Endodermal cell (in vitro differentiated cells): ENCODE results near the gene PIERCE2. TPM values are rescaled to one million over a fixed set of nuclear protein-coding genes. Genes with fewer than 3 reads are reported as not detected.

ENCODE experiments used
- DNase-seq: peaks from one replicate; pipeline ENCODE4 v3.0.0-alpha.2; 2017
- H3K27ac ChIP-seq: 2 replicates; pipeline ENCODE4 v1.5.1; 2013; ENCODE audit warnings: mild to moderate bottlenecking, low read depth, low read length, moderate library complexity
- H3K27me3 ChIP-seq: 2 replicates; pipeline ENCODE4 v1.6.1; 2013; ENCODE audit warnings: mild to moderate bottlenecking, low read length, moderate library complexity; ENCODE audit not compliant: insufficient read depth, control insufficient read depth, poor library complexity, severe bottlenecking
- H3K36me3 ChIP-seq: 2 replicates; pipeline ENCODE4 v1.7.0; 2013; ENCODE audit warnings: mild to moderate bottlenecking, low read length, moderate library complexity; ENCODE audit not compliant: control insufficient read depth, insufficient read depth
- H3K4me1 ChIP-seq: one replicate; pipeline ENCODE4 v1.7.0; 2013; ENCODE audit warnings: low read length; ENCODE audit not compliant: control insufficient read depth, insufficient read depth
- H3K4me3 ChIP-seq: 2 replicates; pipeline ENCODE4 v1.5.1; 2013; ENCODE audit warnings: mild to moderate bottlenecking, low read length, moderate library complexity
- H3K9ac ChIP-seq: 2 replicates; pipeline ENCODE4 v1.6.1; 2013; ENCODE audit warnings: mild to moderate bottlenecking, low read length, moderate library complexity; ENCODE audit not compliant: poor library complexity, severe bottlenecking; ENCODE audit errors: extremely low read depth
- H3K9me3 ChIP-seq: 2 replicates; pipeline ENCODE4 v1.6.1; 2013; ENCODE audit warnings: mild to moderate bottlenecking, low read length, moderate library complexity; ENCODE audit not compliant: control insufficient read depth
- H3K27ac Mint-ChIP-seq: 2 replicates; pipeline ENCODE4 v1.8.0; 2020; ENCODE audit warnings: mixed read lengths
- H3K27me3 Mint-ChIP-seq: 2 replicates; pipeline ENCODE4 v1.8.0; 2021; ENCODE audit warnings: mild to moderate bottlenecking, mixed read lengths; ENCODE audit not compliant: insufficient read depth
- H3K36me3 Mint-ChIP-seq: 2 replicates; pipeline ENCODE4 v1.8.0; 2020; ENCODE audit warnings: low read depth, mixed read lengths
- H3K4me1 Mint-ChIP-seq: 2 replicates; pipeline ENCODE4 v1.8.0; 2020; ENCODE audit warnings: mixed read lengths
- H3K4me3 Mint-ChIP-seq: 2 replicates; pipeline ENCODE4 v1.8.0; 2020; ENCODE audit warnings: mild to moderate bottlenecking, moderate library complexity, mixed read lengths
- H3K9me3 Mint-ChIP-seq: 2 replicates; pipeline ENCODE4 v1.8.0; 2020; ENCODE audit warnings: mild to moderate bottlenecking, mixed read lengths
- CTCF ChIP-seq: fragments of 200-600 bp; sonication (generic); conservative IDR thresholded peaks from 2 replicates; pipeline ENCODE4 v1.5.0; 2021; ENCODE audit warnings: antibody characterized with exemption, mild to moderate bottlenecking
- WGBS, 2 experiments: methylation state at CpG; one replicate each; pipeline versions ENCODE4 v1.1.5 to v1.1.7; 2013; ENCODE audit warnings: missing lambda C conversion rate in 2 of 2, mixed read lengths in 1 of 2; ENCODE audit not compliant: insufficient coverage in 1 of 2, insufficient read length in 1 of 2; 5-methylcytosine and 5-hydroxymethylcytosine counted together
- long read RNA-seq, 4 experiments: library from polyadenylated mRNA in 2 of 4; library from RNA in 1 of 4; library from capped mRNA in 1 of 4; stranded (forward) in 3 of 4; unstranded in 1 of 4; transcript quantifications; one replicate each; pipeline ENCODE4 v2.0.0, GENCODE V29; 2020 to 2021; ENCODE audit warnings: inconsistent platforms in 1 of 4
- polyA plus RNA-seq, 2 experiments: library from polyadenylated mRNA; stranded (reverse); fragments of 50-300 nt; gene quantifications; one replicate each; pipeline ENCODE4 v1.2.3, GENCODE V29; 2013
- total RNA-seq, 2 donors: library from RNA; stranded (reverse); fragmentation: NEBNext Ultra II Directional in 1 of 2; extraction: Animal tissue kit (Norgen Biotek cat#: 25700) in 1 of 2; gene quantifications; 2 replicates in 1 of 2; 3 replicates in 1 of 2; pipeline ENCODE4 v1.2.1, GENCODE V29; 2021

PIERCE2 gene
- total RNA-seq, result 1 to 10 TPM; 3.2 to 3.6 TPM
- 6.6 TPM for polyA plus RNA-seq (2013, experiment 1 of 2)
- polyA plus RNA-seq (2013, experiment 2 of 2), result 8.7 TPM
- long read RNA-seq, experiment 1, partial matches to known transcripts, result 0 of 2 reads
- long read RNA-seq, experiment 1, other reads (novel, unspliced or antisense), result 0 of 2 reads
- long read RNA-seq, experiment 2, partial matches to known transcripts, result 0 of 3 reads
- long read RNA-seq, experiment 2, other reads (novel, unspliced or antisense), result 1 of 3 reads
- long read RNA-seq, experiment 3, partial matches to known transcripts, result 0 of 1 reads
- long read RNA-seq, experiment 3, other reads (novel, unspliced or antisense), result 0 of 1 reads
- long read RNA-seq, experiment 4, result 0 reads

DNA sequence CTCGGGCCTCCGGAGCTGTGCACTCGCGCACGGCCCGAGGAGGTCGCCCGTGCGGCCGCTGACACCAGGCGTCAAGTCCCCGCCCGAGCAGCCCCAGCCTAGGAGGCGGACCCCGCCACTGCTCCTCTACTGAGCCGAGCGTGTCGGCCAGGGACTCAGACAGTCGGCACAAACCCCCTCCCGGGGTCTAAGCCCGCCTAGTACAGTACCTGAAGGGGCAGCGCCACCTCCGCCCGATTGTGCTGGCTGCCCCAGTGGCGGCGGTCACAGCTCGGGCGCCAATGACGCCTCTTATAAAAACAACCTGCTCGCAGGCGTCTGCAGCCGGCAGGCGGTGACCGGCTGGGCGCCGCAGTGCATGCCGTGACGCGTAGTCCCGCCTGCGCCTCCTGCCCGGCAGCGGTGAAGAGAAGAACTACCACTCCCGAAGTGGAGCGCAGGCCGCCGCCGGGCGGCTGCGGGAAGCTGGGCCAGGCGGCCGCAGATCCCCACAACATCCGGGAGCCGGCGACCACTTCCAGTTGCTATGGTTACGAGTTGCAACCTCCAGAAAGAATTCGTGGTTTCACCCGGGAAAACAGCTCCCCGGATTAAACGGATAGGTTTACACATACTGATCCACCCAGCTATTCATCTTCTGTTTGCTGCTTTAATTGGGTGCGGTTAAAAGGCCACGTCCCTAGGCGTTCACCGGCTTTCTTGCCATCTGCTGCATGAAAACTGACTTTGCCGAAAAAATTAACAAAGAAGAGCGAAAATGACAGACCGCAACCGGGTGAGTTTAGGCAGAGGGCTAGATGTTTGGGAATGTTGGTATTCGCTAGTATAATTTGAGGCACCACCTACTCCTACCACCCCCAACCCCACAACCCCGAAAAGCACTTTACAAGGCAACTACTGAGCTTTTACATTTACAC, at the start of gene PIERCE2, which contains the start of gene CCPG1:
TSS of gene PIERCE2 (plus strand) at position 484 of the 917 bp plus-strand sequence. CDS start at position 758, 274 bp downstream.
TSS of gene CCPG1 (minus strand) at position 348 of the 917 bp plus-strand sequence. CDS start 18,935 bp downstream, outside the sequence.
- Mint-ChIP-seq H3K36me3 (no peaks in the 10 kb centered on the region), H3K9me3 (no peaks in the 10 kb centered on the region), H3K27me3 (no peaks in the 10 kb centered on the region), H3K4me3 (peak within 1 kb of the TSS; percentile 86), H3K4me1 (peaks cover 12% of the 10 kb centered on the region), H3K27ac (peak within 1 kb of the TSS; percentile 98)
- DNase-seq, result peak; percentile 98
- H3K4me1 ChIP-seq, result no peaks in the 10 kb centered on the region
- 0% methylated on average over 35 to 70 of the region's 70 CpGs for WGBS, 2 experiments
- no peaks in the 10 kb centered on the region for H3K27me3 ChIP-seq
- peak within 1 kb of the TSS; percentile 85 for H3K9ac ChIP-seq
- H3K4me3 ChIP-seq, result peak within 1 kb of the TSS; percentile 95
- no peaks in the 10 kb centered on the region for H3K36me3 ChIP-seq
- TF ChIP-seq CTCF, result peak; percentile 84
- peak within 1 kb of the TSS; percentile 91 for H3K27ac ChIP-seq
- H3K9me3 ChIP-seq, result no peaks in the 10 kb centered on the region

GRCh38 chr15:55360256-55360655, 48.0 kb upstream of the PIERCE2 start:
- no peak for TF ChIP-seq CTCF
- H3K36me3 ChIP-seq, result no peaks in the 10 kb centered on the region
- no peak overlapping the region for H3K27ac ChIP-seq
- H3K27me3 Mint-ChIP-seq, result no peaks in the 10 kb centered on the region
- H3K9me3 ChIP-seq, result no peaks in the 10 kb centered on the region
- H3K9ac ChIP-seq, result no peak overlapping the region
- no peaks in the 10 kb centered on the region for H3K4me1 ChIP-seq
- no peak overlapping the region for H3K27ac Mint-ChIP-seq
- no peak for DNase-seq
- peaks cover 11% of the 10 kb centered on the region for H3K4me1 Mint-ChIP-seq
- 89 to 93% methylated on average over 6 of the region's 6 CpGs for WGBS, 2 experiments
- peaks cover 9% of the 10 kb centered on the region for H3K36me3 Mint-ChIP-seq
- no peak overlapping the region for H3K4me3 ChIP-seq
- H3K9me3 Mint-ChIP-seq, result no peaks in the 10 kb centered on the region
- H3K4me3 Mint-ChIP-seq, result no peak overlapping the region
- no peaks in the 10 kb centered on the region for H3K27me3 ChIP-seq

- no peak for TF ChIP-seq CTCF
- DNase-seq, result no peak
- H3K4me1 ChIP-seq, result no peaks in the 10 kb centered on the region
- peaks cover 7% of the 10 kb centered on the region for H3K4me1 Mint-ChIP-seq
- WGBS, 2 experiments, result 91% methylated on average over 6 to 10 of the region's 10 CpGs
- no peak overlapping the region for H3K27ac Mint-ChIP-seq
- no peak overlapping the region for H3K4me3 ChIP-seq
- H3K27me3 ChIP-seq, result no peaks in the 10 kb centered on the region
- H3K27me3 Mint-ChIP-seq, result no peaks in the 10 kb centered on the region
- no peak overlapping the region for H3K4me3 Mint-ChIP-seq
- H3K9ac ChIP-seq, result no peak overlapping the region
- H3K36me3 ChIP-seq, result no peaks in the 10 kb centered on the region
- H3K27ac ChIP-seq, result no peak overlapping the region
- H3K36me3 Mint-ChIP-seq, result peaks cover 5% of the 10 kb centered on the region
- no peaks in the 10 kb centered on the region for H3K9me3 Mint-ChIP-seq
- H3K9me3 ChIP-seq, result no peaks in the 10 kb centered on the region
These were observed 47.2 kb upstream of the PIERCE2 start for GRCh38 chr15:55361048-55361447.
